GM10248 (cell line): ENCODE results near the gene MMP11.

Experiments
- CTCF ChIA-PET: fragments of 300-600 bp; sonication (Branson Sonifier 250); formaldehyde crosslinking; extraction: SDS; loops from one replicate; lab custom pipeline; 2021; ENCODE audit warnings: antibody characterized with exemption; lab: Yijun Ruan, JAX
- POLR2A ChIA-PET: fragments of 350-650 bp; sonication (Branson Sonifier 250); formaldehyde crosslinking; extraction: SDS; loops from one replicate; lab custom pipeline; 2020; ENCODE audit warnings: antibody characterized with exemption; lab: Yijun Ruan, JAX
- DNase-seq: peaks from one replicate; pipeline ENCODE4 v3.0.0; 2012; ENCODE audit errors: extremely low spot score
- TF ChIP-seq, protein P1 (sequence below): IDR thresholded peaks from 2 replicates; pipeline ENCODE4 v1.5.1; 2012; ENCODE audit warnings: mild to moderate bottlenecking, low read depth; ENCODE audit errors: extremely low read depth, missing control alignments, control extremely low read depth

Gene MMP11

DNA sequence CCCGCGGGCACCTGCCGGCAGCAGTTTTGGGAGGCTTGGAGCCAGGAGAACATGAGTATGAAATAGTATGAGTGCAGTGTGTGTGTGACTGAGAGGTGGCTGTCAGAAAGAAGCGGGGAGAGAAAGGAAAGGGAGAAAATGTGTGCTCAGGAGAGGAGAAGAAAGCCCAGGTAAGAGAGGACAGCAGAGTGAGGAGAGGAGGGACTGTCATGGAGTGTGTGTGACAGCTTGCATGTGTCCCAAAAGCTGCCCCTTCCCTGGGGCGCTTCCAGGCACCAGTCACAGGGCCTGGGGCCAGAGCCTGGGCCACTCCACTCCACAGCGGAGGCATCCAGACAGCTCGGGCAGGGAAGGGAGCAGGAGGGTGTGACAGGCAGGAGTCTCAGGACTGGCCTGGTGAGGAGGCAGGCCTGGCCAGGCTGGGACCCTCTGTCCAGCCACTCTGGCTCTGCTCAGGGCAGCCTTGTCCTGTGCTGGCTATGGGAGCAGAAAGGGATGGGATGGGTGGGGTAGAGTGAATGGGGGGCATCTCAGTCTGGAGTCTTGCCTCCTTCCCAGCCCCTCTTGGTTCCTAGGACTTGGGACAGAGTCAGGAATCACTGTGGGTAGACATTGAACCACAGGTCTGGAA is 949 bp downstream of the MMP11 start:
- TF ChIP-seq, protein P1, sequence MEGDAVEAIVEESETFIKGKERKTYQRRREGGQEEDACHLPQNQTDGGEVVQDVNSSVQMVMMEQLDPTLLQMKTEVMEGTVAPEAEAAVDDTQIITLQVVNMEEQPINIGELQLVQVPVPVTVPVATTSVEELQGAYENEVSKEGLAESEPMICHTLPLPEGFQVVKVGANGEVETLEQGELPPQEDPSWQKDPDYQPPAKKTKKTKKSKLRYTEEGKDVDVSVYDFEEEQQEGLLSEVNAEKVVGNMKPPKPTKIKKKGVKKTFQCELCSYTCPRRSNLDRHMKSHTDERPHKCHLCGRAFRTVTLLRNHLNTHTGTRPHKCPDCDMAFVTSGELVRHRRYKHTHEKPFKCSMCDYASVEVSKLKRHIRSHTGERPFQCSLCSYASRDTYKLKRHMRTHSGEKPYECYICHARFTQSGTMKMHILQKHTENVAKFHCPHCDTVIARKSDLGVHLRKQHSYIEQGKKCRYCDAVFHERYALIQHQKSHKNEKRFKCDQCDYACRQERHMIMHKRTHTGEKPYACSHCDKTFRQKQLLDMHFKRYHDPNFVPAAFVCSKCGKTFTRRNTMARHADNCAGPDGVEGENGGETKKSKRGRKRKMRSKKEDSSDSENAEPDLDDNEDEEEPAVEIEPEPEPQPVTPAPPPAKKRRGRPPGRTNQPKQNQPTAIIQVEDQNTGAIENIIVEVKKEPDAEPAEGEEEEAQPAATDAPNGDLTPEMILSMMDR, result no peak
- DNase-seq, result no peak
- POLR2A ChIA-PET, result no interaction called here
- CTCF ChIA-PET, result interaction anchor here (3.3 kb wide), 1 partner anchor 76 kb away, joined by 19 read pairs; no protein-coding TSS in a partner anchor

DNA sequence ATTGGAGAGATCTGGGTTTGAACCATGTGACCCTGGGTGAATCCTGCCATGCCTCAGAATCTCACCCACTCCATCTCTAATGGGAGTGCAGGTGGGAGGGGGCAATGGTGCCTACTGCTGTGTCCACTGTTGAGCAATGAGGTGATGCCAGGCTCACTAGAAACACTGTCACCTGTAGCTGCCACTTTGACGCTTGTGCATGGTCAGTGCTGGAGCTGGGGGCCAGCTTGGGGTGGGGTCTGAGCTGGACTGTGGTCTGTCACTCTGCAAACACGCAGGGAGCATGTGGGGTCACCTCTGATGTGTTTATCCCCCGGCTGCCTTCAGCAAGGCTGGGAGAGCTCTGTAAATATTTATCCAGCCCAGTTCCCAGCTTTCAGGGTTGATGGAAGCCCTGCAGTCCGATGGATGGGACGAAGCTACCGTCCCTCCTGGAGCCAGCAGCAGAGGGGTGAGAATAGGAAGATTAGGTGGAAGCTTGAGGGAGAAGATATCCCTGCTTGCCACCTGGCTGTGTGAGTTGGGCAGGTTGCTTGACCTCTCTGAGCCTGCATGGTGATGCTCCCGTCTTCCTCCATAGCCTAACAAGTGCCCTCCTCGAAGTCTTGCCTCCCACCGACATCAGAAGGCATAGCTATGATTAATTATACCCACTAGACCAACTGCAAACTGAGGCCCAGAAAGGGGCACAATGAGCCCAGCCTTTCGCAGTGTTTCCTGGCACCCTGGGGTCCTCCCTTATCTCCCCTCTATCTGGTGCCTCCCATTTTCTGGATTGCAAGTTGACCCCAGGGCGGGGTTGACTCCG is 1.7 kb downstream of the MMP11 start:
- ChIA-PET POLR2A (interaction anchor here (0.5 to 1.0 kb wide), 2 partner anchors 83 to 120 kb away, joined by 3 to 7 read pairs; partner anchors contain the start of genes MIF and SLC2A11), CTCF (interaction anchor here (1.5 to 3.3 kb wide), 4 partner anchors 55 to 120 kb away, joined by 4 to 19 read pairs (median 6); partner anchors contain the start of genes MIF and SLC2A11)
- no peak for DNase-seq
- TF ChIP-seq, protein P1, result no peak

DNA sequence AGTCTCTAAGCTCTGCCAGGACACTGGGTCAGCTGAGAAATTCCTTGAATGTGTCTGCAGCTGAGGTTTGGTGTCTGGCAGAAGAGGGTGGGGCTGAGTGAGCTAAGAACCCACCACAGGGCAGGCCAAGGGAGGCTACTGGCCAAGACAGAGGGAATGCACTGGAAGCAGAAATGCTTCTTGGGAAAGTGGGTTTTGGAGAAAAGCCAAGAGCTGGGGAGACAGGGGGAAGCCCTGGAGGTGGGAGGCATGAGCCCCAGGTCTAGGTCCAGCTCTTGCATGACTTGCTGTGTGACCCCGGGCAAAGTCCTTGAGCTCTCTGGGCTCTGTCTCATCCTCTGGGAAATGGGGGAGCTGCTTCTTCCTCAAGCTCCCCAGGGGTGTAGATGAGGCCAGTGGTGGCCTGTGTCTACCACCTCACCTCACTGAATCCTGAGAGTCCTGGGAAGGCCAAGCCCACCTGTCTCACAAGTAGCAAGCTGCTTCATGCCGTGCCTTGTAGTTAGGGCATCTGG is 2.3 kb downstream of the MMP11 start:
- CTCF ChIA-PET, result interaction anchor here (1.5 to 3.3 kb wide), 4 partner anchors 55 to 119 kb away, joined by 4 to 19 read pairs (median 6); partner anchors contain the start of genes MIF and SLC2A11
- no peak for DNase-seq
- TF ChIP-seq, protein P1, result no peak
- POLR2A ChIA-PET, result interaction anchor here (0.5 to 1.0 kb wide), 2 partner anchors 83 to 119 kb away, joined by 3 to 7 read pairs; partner anchors contain the start of genes MIF and SLC2A11

DNA sequence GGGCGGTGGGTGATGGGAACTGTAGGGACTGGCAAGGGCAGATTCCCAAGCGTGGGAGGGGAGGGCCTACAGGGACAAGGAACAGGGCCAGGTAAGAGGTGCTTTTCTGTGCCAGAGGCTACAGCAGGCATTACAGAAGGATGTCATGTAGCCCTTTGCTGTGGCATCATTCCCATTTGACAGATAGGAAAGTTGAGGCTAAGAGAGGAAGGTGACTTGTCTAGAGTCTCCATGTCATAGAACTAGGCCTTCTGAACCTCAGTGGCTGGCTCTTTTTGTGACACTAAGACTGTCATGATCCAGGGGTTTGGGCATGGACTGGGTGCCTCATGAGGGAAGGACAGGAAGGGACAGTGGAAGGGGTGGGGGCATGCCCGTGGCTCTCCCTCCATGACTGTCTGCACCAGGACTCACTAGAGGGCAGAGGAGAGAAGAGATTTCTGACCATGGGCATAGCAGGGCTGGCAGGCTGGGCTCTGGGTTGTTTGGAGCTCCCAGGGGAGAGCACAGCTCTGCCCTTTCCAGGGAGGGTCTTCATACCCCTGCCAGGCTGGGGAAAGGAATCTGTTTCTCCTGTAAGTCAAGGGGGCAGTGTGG is 3.2 kb downstream of the MMP11 start:
- DNase-seq, result no peak
- ChIA-PET CTCF (interaction anchor here (1.5 to 3.3 kb wide), 4 partner anchors 14 to 82 kb away, joined by 4 to 19 read pairs (median 6); partner anchors contain the start of gene SLC2A11), POLR2A (no interaction called here)
- TF ChIP-seq, protein P1, result no peak

DNA sequence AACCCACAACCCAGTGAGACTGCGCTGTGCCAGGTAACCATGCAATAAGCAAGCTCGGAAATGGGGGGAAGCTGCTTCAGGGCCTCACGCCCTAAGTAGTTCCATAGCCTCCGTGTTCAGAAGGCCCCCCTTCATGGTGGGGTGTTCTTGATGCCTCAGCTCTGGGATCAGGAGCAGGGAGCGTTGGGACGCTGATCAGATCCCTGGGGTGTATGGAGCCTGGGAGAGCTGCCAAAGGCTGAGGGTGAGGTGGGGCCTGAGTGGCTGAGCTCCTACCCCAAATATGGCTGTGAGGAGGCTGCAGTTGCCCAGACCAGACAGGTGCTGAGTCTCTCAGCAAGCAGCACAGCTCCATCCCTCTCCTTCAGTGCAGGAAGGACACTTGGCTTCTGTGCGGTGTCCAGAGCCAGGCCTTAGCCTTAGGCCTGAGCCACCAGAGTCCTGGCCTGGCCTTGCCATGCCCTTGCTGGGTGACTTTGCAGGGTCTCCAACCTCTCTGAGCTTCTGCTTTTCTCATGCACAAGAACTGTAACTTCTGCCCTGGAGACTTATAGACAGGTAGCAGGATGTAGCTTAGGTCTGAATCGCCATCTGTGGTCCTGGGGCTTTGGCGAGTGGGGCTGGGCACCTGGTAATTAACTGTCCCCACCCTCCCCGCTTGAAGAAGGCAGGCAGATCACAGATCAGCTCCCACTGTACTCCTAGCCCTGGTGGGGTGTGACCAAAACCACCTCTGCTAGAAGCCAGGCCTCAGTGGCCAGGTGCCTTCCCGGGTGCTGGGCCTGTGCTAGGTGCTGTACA is 5.3 kb downstream of the MMP11 start:
- no peak for DNase-seq
- CTCF ChIA-PET, result interaction anchor here (0.6 to 3.1 kb wide), 5 partner anchors 7 to 74 kb away, joined by 3 to 10 read pairs (median 7); no protein-coding TSS in a partner anchor

More for the DNA sequence above, 5.3 kb downstream of the MMP11 start:
- POLR2A ChIA-PET, result no interaction called here
- TF ChIP-seq, protein P1, result no peak
